Measurements from ENCODE around the gene RBM7.

Gene RBM7

GRCh38 chr11:114396916-114397315 lies 3.5 kb upstream of the RBM7 start:
- no peak for DNase-seq (ENCODE audit: low read depth)

GRCh38 chr11:114397349-114397982 lies 3.0 kb upstream of the RBM7 start:
- no peak for DNase-seq (ENCODE audit: low read depth)

GRCh38 chr11:114398303-114398920 lies 2.1 kb upstream of the RBM7 start:
- no peak for DNase-seq (ENCODE audit: low read depth)

- DNase-seq (ENCODE audit: low read depth) = no peak
Observed at GRCh38 chr11:114399490-114400215, 813 bp upstream of the RBM7 start.

GRCh38 chr11:114400915-114401223 lies 403 bp downstream of the RBM7 start:
- no peak for DNase-seq (ENCODE audit: low read depth)

GRCh38 chr11:114401311-114401710 lies 845 bp downstream of the RBM7 start:
- DNase-seq (ENCODE audit: low read depth) = no peak

GRCh38 chr11:114412946-114413345 lies 12.5 kb downstream of the RBM7 start:
- no peak for DNase-seq (ENCODE audit: low read depth)

GRCh38 chr11:114413958-114414357 lies 13.5 kb downstream of the RBM7 start:
- no peak for DNase-seq (ENCODE audit: low read depth)

GRCh38 chr11:114416441-114416961 lies 16.0 kb downstream of the RBM7 start:
- no peak for DNase-seq (ENCODE audit: low read depth)

GRCh38 chr11:114426280-114426679 lies 25.8 kb downstream of the RBM7 start:
- no peak for DNase-seq (ENCODE audit: low read depth)

GRCh38 chr11:114430290-114430689 lies 29.8 kb downstream of the RBM7 start:
- DNase-seq (ENCODE audit: low read depth) = no peak

- no peak for DNase-seq (ENCODE audit: low read depth)
Observed at GRCh38 chr11:114432893-114433292, 32.4 kb downstream of the RBM7 start.

- DNase-seq (ENCODE audit: low read depth) = no peak
Observed at GRCh38 chr11:114433376-114433775, 32.9 kb downstream of the RBM7 start.

- no peak for DNase-seq (ENCODE audit: low read depth)
Observed at GRCh38 chr11:114438303-114438702, 37.8 kb downstream of the RBM7 start.

GRCh38 chr11:114439229-114440120 lies 39.0 kb downstream of the RBM7 start, which contains the start of gene REXO2:
TSS of gene REXO2 (plus strand) at chr11:114439467. CDS start at chr11:114439529, 62 bp downstream.
- peak; percentile 92 for DNase-seq (ENCODE audit: low read depth)

GRCh38 chr11:114440121-114440860 lies 39.8 kb downstream of the RBM7 start:
- no peak for DNase-seq (ENCODE audit: low read depth)

- no peak for DNase-seq (ENCODE audit: low read depth)
Observed at GRCh38 chr11:114440971-114441763, 40.7 kb downstream of the RBM7 start.

- DNase-seq (ENCODE audit: low read depth) = no peak
Observed at GRCh38 chr11:114441921-114442320, 41.5 kb downstream of the RBM7 start.

GRCh38 chr11:114442536-114442935 lies 42.1 kb downstream of the RBM7 start:
- no peak for DNase-seq (ENCODE audit: low read depth)

GRCh38 chr11:114447444-114447843 lies 47.0 kb downstream of the RBM7 start:
- DNase-seq (ENCODE audit: low read depth) = no peak

- no peak for DNase-seq (ENCODE audit: low read depth)
Observed at GRCh38 chr11:114447892-114448291, 47.4 kb downstream of the RBM7 start.
